Natural killer cell (primary cell): ENCODE measurements around the gene CYLD. TPM values are rescaled to one million over a fixed set of nuclear protein-coding genes. Genes with fewer than 3 reads are reported as not detected.

ENCODE experiments used
- ATAC-seq, 3 donors: fragments of 150-1000 bp in 2 of 3; fragments of 200-7000 bp in 1 of 3; cut with Tn5 transposase; 1 replicate in 1 of 3; 2 replicates in 2 of 3; pipeline ENCODE4 v1.10.0; 2021; ENCODE audit warnings: mild to moderate bottlenecking in 2 of 3, moderate library complexity in 2 of 3
- DNase-seq, 2 donors: peaks; one replicate each; pipeline versions ENCODE4 v3.0.0 to v3.0.0-alpha.2; 2013 to 2021; ENCODE audit warnings: mixed read lengths in 1 of 2
- H3K27ac ChIP-seq: one replicate; pipeline ENCODE4 v1.5.1; 2013; ENCODE audit warnings: mild to moderate bottlenecking, low read length
- H3K27me3 ChIP-seq: one replicate; pipeline ENCODE4 v1.6.1; 2013; ENCODE audit warnings: low read length; ENCODE audit not compliant: control insufficient read depth, insufficient read depth
- H3K36me3 ChIP-seq: one replicate; pipeline ENCODE4 v1.6.1; 2013; ENCODE audit warnings: low read length; ENCODE audit not compliant: control insufficient read depth, insufficient read depth
- H3K4me1 ChIP-seq: one replicate; pipeline ENCODE4 v1.6.1; 2013; ENCODE audit warnings: low read length; ENCODE audit not compliant: control insufficient read depth, insufficient read depth
- H3K4me3 ChIP-seq: one replicate; pipeline ENCODE4 v1.5.1; 2013; ENCODE audit warnings: low read length
- H3K9me3 ChIP-seq: one replicate; pipeline ENCODE4 v1.6.1; 2013; ENCODE audit warnings: low read length; ENCODE audit not compliant: control insufficient read depth, insufficient read depth
- H3K27ac Mint-ChIP-seq, 2 donors: one replicate each; pipeline ENCODE4 v1.8.0; 2022; ENCODE audit warnings: mild to moderate bottlenecking in 2 of 2, mixed read lengths in 2 of 2, moderate library complexity in 1 of 2
- H3K27me3 Mint-ChIP-seq, 2 donors: one replicate each; pipeline ENCODE4 v1.8.0; 2022; ENCODE audit warnings: low read depth in 2 of 2, mixed read lengths in 2 of 2
- H3K36me3 Mint-ChIP-seq: one replicate; pipeline ENCODE4 v1.8.0; 2022; ENCODE audit warnings: mixed read lengths
- H3K4me1 Mint-ChIP-seq, 2 donors: one replicate each; pipeline ENCODE4 v1.8.0; 2022; ENCODE audit warnings: mixed read lengths in 2 of 2
- H3K4me3 Mint-ChIP-seq: one replicate; pipeline ENCODE4 v1.8.0; 2022; ENCODE audit warnings: mild to moderate bottlenecking, moderate library complexity, mixed read lengths
- H3K9me3 Mint-ChIP-seq, 2 donors: one replicate each; pipeline ENCODE4 v1.8.0; 2022; ENCODE audit warnings: mixed read lengths in 2 of 2
- WGBS: methylation state at CpG from one replicate; pipeline ENCODE4 v1.1.7; 2013; ENCODE audit warnings: missing lambda C conversion rate; ENCODE audit not compliant: insufficient coverage; 5-methylcytosine and 5-hydroxymethylcytosine counted together
- intact Hi-C: fragments of 100-400 bp; cut with micrococcal nuclease; formaldehyde crosslinking; loops from one replicate; pipeline ENCODE4 v1.14.2; 2022
- total RNA-seq, 4 donors: library from RNA; stranded (reverse); fragments of 120-200 nt in 1 of 4; gene quantifications; one replicate each; pipeline versions ENCODE4 v1.2.3 to v1.2.4, GENCODE V29; 2013 to 2022
- TF ChIP-seq, protein P1 (sequence below): fragments of 200-600 bp; IDR thresholded peaks from one replicate; pipeline ENCODE4 v1.8.0; 2022; ENCODE audit warnings: antibody characterized with exemption

Gene CYLD
- total RNA-seq, 3 donors from 2014 or later (not counting 1 experiment from before 2014, with no cell fraction given), result 227 to 246 (median 236) TPM

DNA sequence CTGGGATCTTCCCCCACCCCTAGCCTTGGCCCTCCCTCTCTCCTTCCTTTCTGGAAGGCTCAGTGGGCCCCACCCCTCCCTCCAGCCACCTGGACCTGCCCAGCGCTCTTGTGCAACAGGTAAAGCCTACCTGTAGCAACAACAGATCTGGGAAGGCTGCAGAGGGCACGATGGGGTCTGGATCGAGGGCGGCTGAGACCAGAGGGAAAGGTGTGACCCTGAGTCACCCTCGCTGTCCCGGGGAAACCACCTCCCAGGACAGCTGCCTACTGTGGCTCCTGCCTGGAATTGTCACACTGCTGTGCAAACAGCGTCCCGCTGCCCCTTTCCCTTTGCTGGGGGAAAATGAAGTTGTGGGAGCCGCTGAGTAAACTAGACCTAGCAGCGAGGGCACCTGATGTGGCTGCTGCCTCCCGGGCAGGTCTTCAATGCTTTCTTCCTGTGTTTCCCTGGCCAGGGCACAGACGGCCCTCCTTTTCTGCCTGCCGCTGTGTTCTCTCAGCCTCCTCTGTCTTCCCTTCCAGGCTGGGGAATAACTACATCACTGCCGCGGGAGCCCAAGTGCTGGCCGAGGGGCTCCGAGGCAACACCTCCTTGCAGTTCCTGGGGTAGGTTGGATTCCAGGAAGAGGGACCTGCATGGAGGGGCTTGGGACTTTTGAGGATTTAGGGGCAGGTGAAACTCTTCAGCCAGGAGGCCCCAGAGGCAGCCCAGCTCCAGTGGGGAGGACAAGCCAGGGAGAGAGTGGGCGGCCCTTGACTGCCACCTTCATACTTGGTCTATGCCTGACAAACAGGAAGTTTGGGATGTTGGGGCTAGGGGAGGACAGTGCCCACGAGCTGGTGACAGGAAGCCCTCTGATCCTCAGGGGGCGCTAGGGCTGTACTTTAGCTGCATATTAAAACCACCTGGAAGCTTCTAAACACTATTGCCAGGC, 22.2 kb upstream of the CYLD start:
- WGBS, result 85% methylated on average over 20 of the region's 20 CpGs
- Histone ChIP-seq H3K4me1 (peaks cover 36% of the 10 kb centered on the region), H3K27ac (no peak overlapping the region), H3K36me3 (peaks cover 1% of the 10 kb centered on the region), H3K27me3 (no peaks in the 10 kb centered on the region), H3K9me3 (peaks cover 7% of the 10 kb centered on the region), H3K4me3 (no peak overlapping the region)
- Mint-ChIP-seq H3K27me3 (no peaks in the 10 kb centered on the region), H3K4me1 (peaks cover 43 to 51% of the 10 kb centered on the region in 2 donors), H3K36me3 (peaks cover 14% of the 10 kb centered on the region), H3K27ac (peak overlapping the region; percentile 11 to 82), H3K4me3 (no peak overlapping the region), H3K9me3 (peaks cover 2 to 4% of the 10 kb centered on the region in 2 donors)
- ATAC-seq (no peak), DNase-seq (peak in 1 of 2 donors; percentile 55)
- intact Hi-C loops, result no loop called here
- TF ChIP-seq, protein P1, sequence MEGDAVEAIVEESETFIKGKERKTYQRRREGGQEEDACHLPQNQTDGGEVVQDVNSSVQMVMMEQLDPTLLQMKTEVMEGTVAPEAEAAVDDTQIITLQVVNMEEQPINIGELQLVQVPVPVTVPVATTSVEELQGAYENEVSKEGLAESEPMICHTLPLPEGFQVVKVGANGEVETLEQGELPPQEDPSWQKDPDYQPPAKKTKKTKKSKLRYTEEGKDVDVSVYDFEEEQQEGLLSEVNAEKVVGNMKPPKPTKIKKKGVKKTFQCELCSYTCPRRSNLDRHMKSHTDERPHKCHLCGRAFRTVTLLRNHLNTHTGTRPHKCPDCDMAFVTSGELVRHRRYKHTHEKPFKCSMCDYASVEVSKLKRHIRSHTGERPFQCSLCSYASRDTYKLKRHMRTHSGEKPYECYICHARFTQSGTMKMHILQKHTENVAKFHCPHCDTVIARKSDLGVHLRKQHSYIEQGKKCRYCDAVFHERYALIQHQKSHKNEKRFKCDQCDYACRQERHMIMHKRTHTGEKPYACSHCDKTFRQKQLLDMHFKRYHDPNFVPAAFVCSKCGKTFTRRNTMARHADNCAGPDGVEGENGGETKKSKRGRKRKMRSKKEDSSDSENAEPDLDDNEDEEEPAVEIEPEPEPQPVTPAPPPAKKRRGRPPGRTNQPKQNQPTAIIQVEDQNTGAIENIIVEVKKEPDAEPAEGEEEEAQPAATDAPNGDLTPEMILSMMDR, result no peak

DNA sequence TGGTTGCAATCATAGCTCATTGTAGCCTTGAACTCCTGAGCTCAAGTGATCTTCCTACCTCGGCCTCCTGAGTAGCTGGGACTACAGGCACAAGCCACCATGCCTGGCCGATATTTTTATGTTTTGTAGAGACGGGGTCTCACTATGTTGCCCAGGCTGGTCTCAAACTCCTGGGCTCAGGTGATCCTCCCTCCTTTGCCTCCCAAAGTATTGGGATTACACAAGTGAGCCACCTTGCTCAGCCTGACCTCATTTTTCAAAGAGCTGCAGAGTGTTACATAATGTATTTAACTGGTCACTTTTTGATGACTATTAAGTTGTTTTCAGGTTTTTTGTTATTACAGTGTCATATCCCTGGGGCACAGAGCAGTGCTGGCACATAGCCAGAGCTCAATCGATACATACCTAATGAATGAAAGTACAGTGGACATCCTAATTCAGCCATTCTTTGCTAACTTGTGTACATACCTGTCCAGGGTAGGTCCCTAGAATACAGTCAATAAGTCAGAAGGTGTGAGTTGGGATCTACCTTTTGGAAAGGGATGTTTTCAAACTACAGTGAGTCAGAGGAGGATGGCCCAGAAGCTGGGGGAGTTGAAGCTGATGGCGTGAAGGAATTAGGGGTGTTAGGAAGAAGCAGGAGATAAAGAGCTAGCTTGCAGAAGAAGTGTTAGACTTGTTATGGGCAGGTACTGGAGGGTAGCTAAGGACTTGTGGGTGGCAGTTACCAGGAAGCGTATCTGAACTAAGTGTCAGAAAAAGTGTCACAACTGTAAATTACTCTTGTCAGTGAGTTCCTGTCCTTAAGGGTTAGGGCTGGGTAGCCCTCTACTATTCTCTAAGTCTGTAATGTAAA, 20.1 kb upstream of the CYLD start:
- no peaks in the 10 kb centered on the region for H3K27me3 Mint-ChIP-seq
- peaks cover 7% of the 10 kb centered on the region for H3K9me3 ChIP-seq
- peak overlapping the region; percentile 88 for H3K27ac ChIP-seq
- peaks cover 2 to 4% of the 10 kb centered on the region in 2 donors for H3K9me3 Mint-ChIP-seq
- peak overlapping the region; percentile 83 for H3K4me3 Mint-ChIP-seq
- no peak overlapping the region for H3K4me3 ChIP-seq
- H3K36me3 ChIP-seq, result peaks cover 5% of the 10 kb centered on the region
- DNase-seq (peak; percentile 28 to 63), ATAC-seq (peak; percentile 88 to 96 (median 96))
- peaks cover 47 to 51% of the 10 kb centered on the region in 2 donors for H3K4me1 Mint-ChIP-seq
- TF ChIP-seq, protein P1, result no peak
- peaks cover 14% of the 10 kb centered on the region for H3K36me3 Mint-ChIP-seq
- intact Hi-C loops, result loop anchor here (1.0 kb wide), 1 partner anchor 20 kb away; no protein-coding TSS in a partner anchor
- peak overlapping the region; percentile 82 to 97 for H3K27ac Mint-ChIP-seq
- no peaks in the 10 kb centered on the region for H3K27me3 ChIP-seq
- 62% methylated on average over 6 of the region's 6 CpGs for WGBS
- H3K4me1 ChIP-seq, result peaks cover 36% of the 10 kb centered on the region

DNA sequence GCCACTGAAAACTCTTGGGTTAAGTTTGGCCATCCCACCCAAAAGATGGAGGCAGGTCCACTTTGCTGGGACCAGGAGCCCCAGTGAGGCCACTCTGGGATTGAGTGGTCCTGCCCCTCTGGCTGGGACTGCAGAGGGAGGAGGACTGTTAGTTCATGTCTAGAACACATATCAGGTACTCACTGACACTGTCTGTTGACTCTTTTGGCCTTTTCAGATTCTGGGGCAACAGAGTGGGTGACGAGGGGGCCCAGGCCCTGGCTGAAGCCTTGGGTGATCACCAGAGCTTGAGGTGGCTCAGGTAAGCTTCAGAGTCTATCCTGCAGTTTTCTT, 19.5 kb upstream of the CYLD start:
- Histone ChIP-seq H3K27me3 (no peaks in the 10 kb centered on the region), H3K27ac (peak overlapping the region; percentile 88), H3K36me3 (peaks cover 5% of the 10 kb centered on the region), H3K9me3 (peaks cover 7% of the 10 kb centered on the region), H3K4me3 (no peak overlapping the region), H3K4me1 (peaks cover 36% of the 10 kb centered on the region)
- TF ChIP-seq, protein P1, result no peak
- intact Hi-C loops, result loop anchor here (1.0 kb wide), 1 partner anchor 19 kb away; no protein-coding TSS in a partner anchor
- Mint-ChIP-seq H3K4me3 (peak overlapping the region; percentile 83), H3K27ac (peak overlapping the region; percentile 82 to 97), H3K36me3 (peaks cover 14% of the 10 kb centered on the region), H3K4me1 (peaks cover 46 to 48% of the 10 kb centered on the region in 2 donors), H3K27me3 (no peaks in the 10 kb centered on the region), H3K9me3 (peaks cover 2 to 4% of the 10 kb centered on the region in 2 donors)
- ATAC-seq (peak; percentile 24 to 53 (median 31)), DNase-seq (no peak)
- 41% methylated on average over 1 of the region's 1 CpG for WGBS
